Measurements from ENCODE around the gene BRD9. TPM values are rescaled to one million over a fixed set of nuclear protein-coding genes. Genes with fewer than 3 reads are reported as not detected.

The BRD9 gene
- total RNA-seq, 1 donor from 2014 or later = 53.0 TPM

DNA sequence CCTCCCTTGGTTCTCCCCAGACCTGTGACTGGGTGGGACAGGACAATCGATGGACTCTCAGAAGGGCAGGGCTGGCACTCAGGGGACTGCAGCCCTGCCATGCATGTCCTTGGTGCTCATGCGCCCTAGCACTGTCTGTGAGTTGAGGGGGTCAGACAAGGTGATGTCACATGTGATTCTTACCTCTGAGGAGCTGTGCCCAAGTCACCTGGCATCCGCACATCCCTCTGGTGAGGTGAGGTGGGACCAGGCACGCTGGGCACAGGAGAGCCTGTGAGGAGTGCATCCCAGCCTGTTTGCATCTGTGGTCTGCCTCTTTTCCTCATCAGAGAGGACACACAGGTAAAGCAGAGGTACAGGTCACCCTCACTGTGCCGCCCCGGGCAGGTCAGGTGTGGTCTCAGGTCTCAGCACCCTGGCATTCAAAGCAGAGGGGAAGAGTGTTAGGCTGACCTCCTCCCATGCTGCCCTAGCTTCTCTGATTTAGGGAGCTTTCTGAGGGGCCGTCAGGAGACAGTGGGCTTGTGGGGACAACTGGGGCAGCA, 14.8 kb upstream of the BRD9 start:
- peaks cover 7% of the 10 kb centered on the region for H3K27me3 Mint-ChIP-seq (ENCODE audit: unreplicated experiment)

DNA sequence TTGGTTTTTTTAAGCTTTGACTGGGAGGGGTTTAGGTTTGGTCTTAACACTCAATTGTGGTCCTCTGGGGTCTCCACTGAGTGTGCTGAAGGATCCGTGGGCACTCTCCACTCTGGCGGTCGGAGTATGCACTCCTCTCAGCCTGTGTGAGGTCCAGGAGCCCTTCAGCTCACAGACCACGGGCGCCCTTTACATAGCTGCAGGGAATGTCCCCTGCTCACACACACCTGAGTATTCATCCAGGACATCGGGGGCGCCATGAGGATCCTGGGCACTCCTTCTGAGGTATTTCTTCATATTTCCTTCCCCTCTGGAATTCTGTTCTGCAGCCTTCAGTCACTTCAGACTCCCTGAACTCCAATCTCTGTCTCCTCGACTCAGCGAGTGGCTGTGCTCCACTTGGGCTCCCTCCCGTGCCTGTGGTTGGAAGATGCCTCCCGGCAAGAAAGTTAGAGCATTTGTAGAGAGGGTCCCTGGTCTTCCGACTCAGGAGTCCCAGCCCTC, 12.6 kb upstream of the BRD9 start:
- H3K4me1 Mint-ChIP-seq (ENCODE audit: unreplicated experiment) = no peaks in the 10 kb centered on the region
- H3K27ac Mint-ChIP-seq (ENCODE audit: unreplicated experiment) = no peak overlapping the region
- peaks cover 3% of the 10 kb centered on the region for H3K27me3 Mint-ChIP-seq (ENCODE audit: unreplicated experiment)
- H3K9me3 Mint-ChIP-seq (ENCODE audit: unreplicated experiment) = no peaks in the 10 kb centered on the region
- TF ChIP-seq, protein P1, sequence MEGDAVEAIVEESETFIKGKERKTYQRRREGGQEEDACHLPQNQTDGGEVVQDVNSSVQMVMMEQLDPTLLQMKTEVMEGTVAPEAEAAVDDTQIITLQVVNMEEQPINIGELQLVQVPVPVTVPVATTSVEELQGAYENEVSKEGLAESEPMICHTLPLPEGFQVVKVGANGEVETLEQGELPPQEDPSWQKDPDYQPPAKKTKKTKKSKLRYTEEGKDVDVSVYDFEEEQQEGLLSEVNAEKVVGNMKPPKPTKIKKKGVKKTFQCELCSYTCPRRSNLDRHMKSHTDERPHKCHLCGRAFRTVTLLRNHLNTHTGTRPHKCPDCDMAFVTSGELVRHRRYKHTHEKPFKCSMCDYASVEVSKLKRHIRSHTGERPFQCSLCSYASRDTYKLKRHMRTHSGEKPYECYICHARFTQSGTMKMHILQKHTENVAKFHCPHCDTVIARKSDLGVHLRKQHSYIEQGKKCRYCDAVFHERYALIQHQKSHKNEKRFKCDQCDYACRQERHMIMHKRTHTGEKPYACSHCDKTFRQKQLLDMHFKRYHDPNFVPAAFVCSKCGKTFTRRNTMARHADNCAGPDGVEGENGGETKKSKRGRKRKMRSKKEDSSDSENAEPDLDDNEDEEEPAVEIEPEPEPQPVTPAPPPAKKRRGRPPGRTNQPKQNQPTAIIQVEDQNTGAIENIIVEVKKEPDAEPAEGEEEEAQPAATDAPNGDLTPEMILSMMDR (IDR thresholded peaks at IDR 0.05; ENCODE audit: unreplicated experiment) = no peak
- H3K4me3 Mint-ChIP-seq (ENCODE audit: unreplicated experiment) = no peak overlapping the region
- DNase-seq (ENCODE audit: low spot score) = no peak
- H3K36me3 Mint-ChIP-seq (ENCODE audit: low read depth, unreplicated experiment) = peaks cover 16% of the 10 kb centered on the region

More for the DNA sequence above, 14.8 kb upstream of the BRD9 start:
- Mint-ChIP-seq H3K4me1 (ENCODE audit: unreplicated experiment) (no peaks in the 10 kb centered on the region), H3K27ac (ENCODE audit: unreplicated experiment) (no peak overlapping the region), H3K9me3 (ENCODE audit: unreplicated experiment) (no peaks in the 10 kb centered on the region), H3K36me3 (ENCODE audit: low read depth, unreplicated experiment) (peaks cover 22% of the 10 kb centered on the region), H3K4me3 (ENCODE audit: unreplicated experiment) (no peak overlapping the region)
- DNase-seq (ENCODE audit: low spot score) = no peak
- TF ChIP-seq, protein P1 (IDR thresholded peaks at IDR 0.05; ENCODE audit: unreplicated experiment) = no peak

GRCh38 chr5:903756-904096, 11.1 kb upstream of the BRD9 start:
- DNase-seq (ENCODE audit: low spot score) = no peak
- Mint-ChIP-seq H3K4me1 (ENCODE audit: unreplicated experiment) (no peaks in the 10 kb centered on the region), H3K27ac (ENCODE audit: unreplicated experiment) (no peak overlapping the region), H3K36me3 (ENCODE audit: low read depth, unreplicated experiment) (peaks cover 7% of the 10 kb centered on the region), H3K9me3 (ENCODE audit: unreplicated experiment) (no peaks in the 10 kb centered on the region), H3K27me3 (ENCODE audit: unreplicated experiment) (no peaks in the 10 kb centered on the region), H3K4me3 (ENCODE audit: unreplicated experiment) (no peak overlapping the region)
- TF ChIP-seq, protein P1 (IDR thresholded peaks at IDR 0.05; ENCODE audit: unreplicated experiment) = no peak

GRCh38 chr5:902129-902916, 9.7 kb upstream of the BRD9 start:
- no peaks in the 10 kb centered on the region for H3K9me3 Mint-ChIP-seq (ENCODE audit: unreplicated experiment)
- H3K36me3 Mint-ChIP-seq (ENCODE audit: low read depth, unreplicated experiment) = peaks cover 7% of the 10 kb centered on the region
- H3K27ac Mint-ChIP-seq (ENCODE audit: unreplicated experiment) = no peak overlapping the region
- no peak overlapping the region for H3K4me3 Mint-ChIP-seq (ENCODE audit: unreplicated experiment)
- no peak for DNase-seq (ENCODE audit: low spot score)
- H3K27me3 Mint-ChIP-seq (ENCODE audit: unreplicated experiment) = no peaks in the 10 kb centered on the region
- TF ChIP-seq, protein P1 (IDR thresholded peaks at IDR 0.05; ENCODE audit: unreplicated experiment) = no peak
- H3K4me1 Mint-ChIP-seq (ENCODE audit: unreplicated experiment) = no peaks in the 10 kb centered on the region

DNA sequence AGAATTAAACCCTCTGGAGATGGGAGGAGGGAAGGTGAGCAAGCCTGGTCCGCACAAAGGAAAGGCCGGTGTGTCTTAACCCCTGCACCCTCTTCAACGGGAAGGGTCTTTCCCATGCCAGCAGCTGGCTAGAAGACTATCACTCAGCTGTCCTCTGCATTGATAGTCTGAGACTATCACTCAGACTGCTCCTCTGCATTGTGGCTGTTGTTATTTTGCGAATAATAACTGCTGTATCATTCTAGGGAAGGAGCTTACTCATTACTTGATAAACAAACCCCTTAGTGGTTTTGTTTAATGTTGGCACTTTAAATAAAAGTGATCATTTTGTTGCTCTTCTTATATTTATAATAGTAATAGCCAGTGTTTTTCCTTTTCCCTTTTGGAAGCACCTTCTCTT, 8.2 kb upstream of the BRD9 start:
- Mint-ChIP-seq H3K27ac (ENCODE audit: unreplicated experiment) (no peak overlapping the region), H3K4me1 (ENCODE audit: unreplicated experiment) (no peaks in the 10 kb centered on the region), H3K4me3 (ENCODE audit: unreplicated experiment) (no peak overlapping the region), H3K36me3 (ENCODE audit: low read depth, unreplicated experiment) (peaks cover 10% of the 10 kb centered on the region), H3K27me3 (ENCODE audit: unreplicated experiment) (no peaks in the 10 kb centered on the region), H3K9me3 (ENCODE audit: unreplicated experiment) (no peaks in the 10 kb centered on the region)
- TF ChIP-seq, protein P1 (IDR thresholded peaks at IDR 0.05; ENCODE audit: unreplicated experiment) = no peak
- DNase-seq (ENCODE audit: low spot score) = no peak
